ENCODE data around the gene MTUS2.

Gene MTUS2

GRCh38 chr13:29427937-29428309 is 607.8 kb downstream of the MTUS2 start:
- no peak for TF ChIP-seq CTCF (IDR thresholded peaks at IDR 0.05; ENCODE audit: insufficient read depth, low read length)
- no peak for TF ChIP-seq REST (IDR thresholded peaks at IDR 0.05; ENCODE audit: insufficient replicate concordance, low read depth)
- TF ChIP-seq GABPA (IDR thresholded peaks at IDR 0.05; ENCODE audit: low read depth) = no peak
- no peak for TF ChIP-seq SPI1 (IDR thresholded peaks at IDR 0.05; ENCODE audit: borderline replicate concordance, low read depth)
- TF ChIP-seq POLR2AphosphoS5 (IDR thresholded peaks at IDR 0.05; ENCODE audit: low read depth) = no peak
- DNase-seq (ENCODE audit: low read depth in 1 of 2, low spot score in 1 of 2) = no peak
- Histone ChIP-seq H3K27ac (replicated peaks) (no peak overlapping the region), H3K4me3 (replicated peaks; ENCODE audit: insufficient read depth, low read length) (no peak overlapping the region), H3K27me3 (ENCODE audit: insufficient read depth, poor library complexity, severe bottlenecking) (peaks cover 40% of the 10 kb centered on the region)

- Histone ChIP-seq H3K27me3 (ENCODE audit: insufficient read depth, poor library complexity, severe bottlenecking) (peaks cover 45% of the 10 kb centered on the region), H3K27ac (replicated peaks) (no peak overlapping the region), H3K4me3 (replicated peaks; ENCODE audit: insufficient read depth, low read length) (no peak overlapping the region)
- TF ChIP-seq CTCF (IDR thresholded peaks at IDR 0.05; ENCODE audit: insufficient read depth, low read length) = no peak
- no peak for TF ChIP-seq POLR2AphosphoS5 (IDR thresholded peaks at IDR 0.05; ENCODE audit: low read depth)
- TF ChIP-seq SPI1 (IDR thresholded peaks at IDR 0.05; ENCODE audit: borderline replicate concordance, low read depth) = no peak
- TF ChIP-seq GABPA (IDR thresholded peaks at IDR 0.05; ENCODE audit: low read depth) = no peak
- no peak for TF ChIP-seq REST (IDR thresholded peaks at IDR 0.05; ENCODE audit: insufficient replicate concordance, low read depth)
- DNase-seq (ENCODE audit: low read depth in 1 of 2, low spot score in 1 of 2) = no peak
Measured at GRCh38 chr13:29428310-29429181, 608.4 kb downstream of the MTUS2 start.

GRCh38 chr13:29429286-29429900 is 609.3 kb downstream of the MTUS2 start:
- Histone ChIP-seq H3K4me3 (replicated peaks; ENCODE audit: insufficient read depth, low read length) (no peak overlapping the region), H3K27me3 (ENCODE audit: insufficient read depth, poor library complexity, severe bottlenecking) (peaks cover 47% of the 10 kb centered on the region), H3K27ac (replicated peaks) (no peak overlapping the region)
- TF ChIP-seq CTCF (IDR thresholded peaks at IDR 0.05; ENCODE audit: insufficient read depth, low read length) (no peak), GABPA (IDR thresholded peaks at IDR 0.05; ENCODE audit: low read depth) (no peak), POLR2AphosphoS5 (IDR thresholded peaks at IDR 0.05; ENCODE audit: low read depth) (no peak), REST (IDR thresholded peaks at IDR 0.05; ENCODE audit: insufficient replicate concordance, low read depth) (no peak), SPI1 (IDR thresholded peaks at IDR 0.05; ENCODE audit: borderline replicate concordance, low read depth) (no peak)
- DNase-seq (ENCODE audit: low read depth in 1 of 2, low spot score in 1 of 2) = no peak

All from HL-60 (cell line).